Loucy (cell line): ENCODE measurements around the gene ERMAP.

Experiments used
- H2AFZ ChIP-seq: fragments of 200-600 bp; sonication (generic); 2 replicates; pipeline ENCODE4 v1.6.0; 2016; ENCODE audit warnings: antibody characterized with exemption, mild to moderate bottlenecking, low read length, moderate library complexity
- H3F3A ChIP-seq: fragments of 200-600 bp; 2 replicates; pipeline ENCODE4 v1.6.0; 2016; ENCODE audit warnings: antibody characterized with exemption, low read depth, mild to moderate bottlenecking
- H3K27me3 ChIP-seq: fragments of 200-600 bp; sonication (generic); 2 replicates; pipeline ENCODE4 v1.6.1; 2014; ENCODE audit warnings: low read length, mild to moderate bottlenecking; ENCODE audit not compliant: insufficient read depth, poor library complexity, severe bottlenecking
- H3K36me3 ChIP-seq: fragments of 200-600 bp; sonication (generic); 2 replicates; pipeline ENCODE4 v1.6.1; 2016; ENCODE audit warnings: low read length; ENCODE audit not compliant: insufficient read depth
- H3K4me1 ChIP-seq: fragments of 200-600 bp; sonication (generic); 2 replicates; pipeline ENCODE4 v1.5.1; 2014; ENCODE audit warnings: low read length, mild to moderate bottlenecking; ENCODE audit not compliant: insufficient read depth, poor library complexity, severe bottlenecking
- H3K4me2 ChIP-seq: fragments of 200-600 bp; sonication (generic); 2 replicates; pipeline ENCODE4 v1.6.0; 2014; ENCODE audit warnings: antibody characterized with exemption, low read length, low read depth, mild to moderate bottlenecking; ENCODE audit not compliant: poor library complexity, severe bottlenecking
- H3K4me3 ChIP-seq: fragments of 200-600 bp; sonication (generic); 2 replicates; pipeline ENCODE4 v1.5.1; 2014; ENCODE audit warnings: low read length, mild to moderate bottlenecking, mixed read lengths; ENCODE audit not compliant: poor library complexity, severe bottlenecking
- H3K79me2 ChIP-seq: fragments of 200-600 bp; sonication (generic); 2 replicates; pipeline ENCODE4 v1.6.1; 2014; ENCODE audit warnings: low read length; ENCODE audit not compliant: insufficient read depth
- H3K9ac ChIP-seq: fragments of 200-600 bp; sonication (generic); 2 replicates; pipeline ENCODE4 v1.6.0; 2014; ENCODE audit warnings: mild to moderate bottlenecking, low read depth, low read length, moderate library complexity; ENCODE audit not compliant: poor library complexity, severe bottlenecking
- H3K9me2 ChIP-seq: fragments of 200-600 bp; sonication (generic); replicated peaks from 2 replicates; pipeline ENCODE4 v1.6.1; 2016; ENCODE audit warnings: low read depth, low read length, mixed read lengths
- H3K9me3 ChIP-seq: fragments of 200-600 bp; sonication (generic); 2 replicates; pipeline ENCODE4 v1.6.1; 2014; ENCODE audit warnings: mild to moderate bottlenecking, antibody characterized with exemption, low read length, low read depth; ENCODE audit not compliant: insufficient read depth
- H4K20me1 ChIP-seq: fragments of 200-600 bp; sonication (generic); 2 replicates; pipeline ENCODE4 v1.6.0; 2014; ENCODE audit warnings: antibody characterized with exemption, low read length, mild to moderate bottlenecking; ENCODE audit not compliant: insufficient read depth, poor library complexity, severe bottlenecking
- CTCF ChIP-seq: fragments of 200-600 bp; sonication (generic); conservative IDR thresholded peaks from 2 replicates; pipeline ENCODE4 v1.5.1; 2014; ENCODE audit warnings: mild to moderate bottlenecking, antibody characterized with exemption, low read length
- EZH2phosphoT487 ChIP-seq: fragments of 200-600 bp; IDR thresholded peaks from 2 replicates; pipeline ENCODE4 v1.6.1; 2018; ENCODE audit warnings: antibody characterized with exemption, mild to moderate bottlenecking, moderate library complexity, borderline replicate concordance

The ERMAP gene

DNA sequence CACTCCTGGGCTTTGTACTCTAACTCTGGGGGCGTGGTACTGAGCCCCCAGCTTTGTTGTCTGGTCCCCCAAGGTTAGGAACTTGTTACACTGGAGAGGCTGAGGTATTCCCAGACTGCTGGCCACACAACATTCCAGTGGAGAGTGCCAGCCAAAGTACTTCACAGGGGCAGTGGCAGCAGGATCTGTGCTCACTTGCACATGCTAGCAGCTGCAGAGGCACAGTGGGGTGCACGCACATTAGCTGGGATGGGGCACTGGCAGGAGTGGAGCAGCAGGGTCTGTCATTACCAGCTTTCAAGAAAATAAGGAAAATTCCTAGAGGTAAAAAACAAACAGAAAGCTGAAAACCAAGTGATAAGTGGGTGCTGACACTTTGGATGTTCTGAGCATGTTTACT, 60.5 kb downstream of the ERMAP start:
- TF ChIP-seq CTCF (no peak), EZH2phosphoT487 (no peak)
- H3K9ac ChIP-seq: no peak overlapping the region

DNA sequence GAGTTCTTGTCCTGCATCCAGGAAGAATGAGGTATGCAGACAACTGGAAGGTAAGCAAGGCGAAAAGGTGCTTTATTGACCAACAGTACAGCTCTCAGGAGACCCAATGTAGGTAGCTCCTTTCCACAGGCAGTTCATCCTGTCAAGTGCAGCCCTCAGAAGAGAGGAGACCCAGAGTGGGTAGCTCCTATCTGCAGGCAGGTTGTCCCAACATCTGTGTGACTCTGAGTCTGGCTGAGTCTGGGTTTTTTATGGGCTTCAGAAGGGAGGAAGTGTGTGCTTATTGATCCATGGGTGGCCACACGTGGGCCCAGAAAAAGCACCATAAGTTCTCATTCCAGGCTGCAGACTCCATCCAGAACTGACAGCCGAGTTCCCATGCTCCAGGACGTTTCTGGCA, 63.5 kb downstream of the ERMAP start:
- Histone ChIP-seq H3K4me2 (no peak overlapping the region), H2AFZ (no peak overlapping the region), H3K27me3 (no peaks in the 10 kb centered on the region), H3K79me2 (no peaks in the 10 kb centered on the region), H3K9me2 (no peaks in the 10 kb centered on the region), H3K4me1 (no peaks in the 10 kb centered on the region), H3K4me3 (no peak overlapping the region), H3K9me3 (peaks cover 6% of the 10 kb centered on the region; the same call in 1 of the 2 replicates), H3K9ac (no peak overlapping the region), H3F3A (no peaks in the 10 kb centered on the region), H4K20me1 (no peaks in the 10 kb centered on the region), H3K36me3 (no peaks in the 10 kb centered on the region)
- TF ChIP-seq CTCF (no peak), EZH2phosphoT487 (no peak)

More for the DNA sequence above, 60.5 kb downstream of the ERMAP start:
- Histone ChIP-seq H3K79me2 (no peaks in the 10 kb centered on the region), H3K36me3 (no peaks in the 10 kb centered on the region), H2AFZ (no peak overlapping the region), H3K9me3 (peaks cover 6% of the 10 kb centered on the region; the same call in 1 of the 2 replicates), H3K4me1 (no peaks in the 10 kb centered on the region), H3K27me3 (no peaks in the 10 kb centered on the region), H3K4me3 (no peak overlapping the region), H3K4me2 (no peak overlapping the region), H3K9me2 (no peaks in the 10 kb centered on the region), H3F3A (no peaks in the 10 kb centered on the region), H4K20me1 (no peaks in the 10 kb centered on the region)

GRCh38 chr1:42886046-42886739, 69.3 kb downstream of the ERMAP start:
- H3K27me3 ChIP-seq: no peaks in the 10 kb centered on the region

More at GRCh38 chr1:42886046-42886739, 69.3 kb downstream of the ERMAP start:
- Histone ChIP-seq H3K4me3 (no peak overlapping the region), H3K79me2 (no peaks in the 10 kb centered on the region), H3F3A (no peaks in the 10 kb centered on the region), H4K20me1 (no peaks in the 10 kb centered on the region), H3K9ac (no peak overlapping the region), H3K4me2 (no peak overlapping the region), H3K9me3 (no peaks in the 10 kb centered on the region), H2AFZ (no peak overlapping the region), H3K9me2 (no peaks in the 10 kb centered on the region), H3K36me3 (no peaks in the 10 kb centered on the region), H3K4me1 (no peaks in the 10 kb centered on the region)
- TF ChIP-seq EZH2phosphoT487 (no peak), CTCF (no peak)
